ENCODE measurements around the gene SYNRG. TPM values are rescaled to one million over a fixed set of nuclear protein-coding genes. Genes with fewer than 3 reads are reported as not detected.
A peak's percentile ranks its signal among the peaks of the same experiment; 100 is the strongest.

The SYNRG gene
- polyA plus RNA-seq, 1 donor: 33.2 TPM

DNA sequence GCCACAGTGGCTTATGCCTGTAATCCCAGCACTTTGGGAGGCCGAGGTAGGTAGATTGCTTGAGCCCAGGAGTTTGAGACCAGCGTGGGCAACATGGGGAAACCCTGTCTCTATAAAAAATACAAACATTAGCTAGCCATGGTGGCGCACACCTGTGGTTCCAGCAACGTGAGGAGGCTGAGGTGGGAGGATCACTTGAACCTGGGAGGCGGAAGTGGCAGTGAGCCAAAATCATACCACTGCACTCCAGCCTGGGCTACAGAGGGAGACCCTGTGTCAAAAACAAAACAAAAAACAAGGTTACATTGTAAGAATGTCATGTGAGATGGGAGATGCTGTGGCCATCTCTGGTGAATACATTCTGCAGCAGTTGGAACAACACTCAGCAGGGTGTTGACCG lies 106.1 kb downstream of the SYNRG start:
- no peak for DNase-seq
- Histone ChIP-seq H3K27me3 (ENCODE audit: control insufficient read depth, insufficient read depth, low read length) (no peaks in the 10 kb centered on the region), H3K4me3 (ENCODE audit: low read length) (no peak overlapping the region), H3K27ac (ENCODE audit: low read length) (no peak overlapping the region), H3K36me3 (ENCODE audit: control insufficient read depth, insufficient read depth, low read length) (no peaks in the 10 kb centered on the region), H3K9me3 (ENCODE audit: control insufficient read depth, low read depth, low read length) (no peaks in the 10 kb centered on the region), H3K4me1 (ENCODE audit: control insufficient read depth, insufficient read depth, low read length) (no peaks in the 10 kb centered on the region)
- no CpG with 5 or more reads among the region's 6 CpGs for whole genome bisulfite sequencing (ENCODE audit: insufficient coverage, low lambda C conversion rate)

DNA sequence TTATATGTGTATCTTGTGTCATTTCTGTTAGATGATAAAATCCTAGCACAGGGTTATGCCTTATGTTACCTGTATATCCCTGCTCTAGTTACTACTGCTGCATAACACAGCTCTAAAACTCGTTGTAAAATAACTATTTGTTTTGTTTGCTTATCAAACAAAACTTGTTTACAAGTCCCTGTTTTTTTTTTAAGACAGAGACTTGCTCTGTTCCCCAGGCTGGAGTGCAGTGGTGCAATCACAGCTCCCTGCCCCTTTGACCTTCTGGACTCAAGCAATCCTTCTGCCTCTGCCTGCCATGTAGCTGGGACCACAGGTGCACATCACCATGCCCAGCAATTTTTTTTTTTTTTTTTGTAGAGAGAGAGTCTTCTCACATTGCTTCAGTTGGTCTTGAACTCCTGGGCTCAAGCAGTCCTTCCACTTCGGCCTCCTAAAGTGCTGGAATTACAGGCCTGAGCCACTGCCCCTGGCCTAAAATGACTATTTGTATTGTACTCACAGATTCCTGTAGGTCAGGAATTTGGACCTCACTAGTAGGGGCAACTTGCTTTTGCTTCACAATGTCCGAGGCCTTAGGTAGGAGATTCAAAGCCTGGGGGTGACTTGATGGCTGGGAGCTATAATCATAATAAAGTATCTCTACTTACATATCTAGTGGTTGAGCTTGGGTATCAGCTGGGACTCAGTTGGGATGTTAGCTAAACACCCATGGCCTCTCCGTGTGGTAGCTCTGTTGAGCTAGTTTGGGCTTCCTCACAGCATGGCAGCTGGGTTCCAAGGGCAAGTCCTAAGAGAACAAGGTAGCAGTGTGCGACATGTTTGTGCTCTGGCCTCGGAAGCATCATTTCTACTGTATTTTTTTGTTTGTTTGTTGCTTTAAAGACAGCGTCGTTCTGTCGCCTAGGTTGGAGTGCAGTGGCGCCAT lies 106.9 kb downstream of the SYNRG start:
- Histone ChIP-seq H3K9me3 (ENCODE audit: control insufficient read depth, low read depth, low read length) (no peaks in the 10 kb centered on the region), H3K4me3 (ENCODE audit: low read length) (no peak overlapping the region), H3K36me3 (ENCODE audit: control insufficient read depth, insufficient read depth, low read length) (no peaks in the 10 kb centered on the region), H3K27me3 (ENCODE audit: control insufficient read depth, insufficient read depth, low read length) (no peaks in the 10 kb centered on the region), H3K27ac (ENCODE audit: low read length) (no peak overlapping the region), H3K4me1 (ENCODE audit: control insufficient read depth, insufficient read depth, low read length) (no peaks in the 10 kb centered on the region)
- WGBS (ENCODE audit: insufficient coverage, low lambda C conversion rate): 87% methylated on average over 5 of the region's 10 CpGs
- DNase-seq: no peak

DNA sequence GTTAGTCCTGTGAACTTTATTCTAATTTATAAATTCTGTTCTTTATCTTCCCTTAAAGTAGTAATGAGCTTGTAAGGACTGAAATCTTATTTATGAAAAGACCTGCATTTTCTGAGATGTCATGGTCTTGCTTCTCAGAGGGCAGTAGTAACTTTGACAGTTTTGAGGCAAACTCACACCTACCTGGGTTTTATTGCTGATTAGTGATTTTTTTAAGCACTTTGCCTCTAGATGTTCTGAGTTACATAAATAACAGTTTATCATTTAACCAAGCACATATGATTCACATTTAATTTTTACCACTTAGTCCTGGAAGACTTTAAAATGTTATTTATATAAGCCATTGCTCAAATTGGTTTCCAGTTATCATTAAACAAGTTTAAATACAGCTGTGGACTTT lies 108.8 kb downstream of the SYNRG start:
- Histone ChIP-seq H3K4me1 (ENCODE audit: control insufficient read depth, insufficient read depth, low read length) (no peaks in the 10 kb centered on the region), H3K4me3 (ENCODE audit: low read length) (no peak overlapping the region), H3K27ac (ENCODE audit: low read length) (no peak overlapping the region), H3K9me3 (ENCODE audit: control insufficient read depth, low read depth, low read length) (no peaks in the 10 kb centered on the region), H3K36me3 (ENCODE audit: control insufficient read depth, insufficient read depth, low read length) (no peaks in the 10 kb centered on the region), H3K27me3 (ENCODE audit: control insufficient read depth, insufficient read depth, low read length) (no peaks in the 10 kb centered on the region)
- no peak for DNase-seq

DNA sequence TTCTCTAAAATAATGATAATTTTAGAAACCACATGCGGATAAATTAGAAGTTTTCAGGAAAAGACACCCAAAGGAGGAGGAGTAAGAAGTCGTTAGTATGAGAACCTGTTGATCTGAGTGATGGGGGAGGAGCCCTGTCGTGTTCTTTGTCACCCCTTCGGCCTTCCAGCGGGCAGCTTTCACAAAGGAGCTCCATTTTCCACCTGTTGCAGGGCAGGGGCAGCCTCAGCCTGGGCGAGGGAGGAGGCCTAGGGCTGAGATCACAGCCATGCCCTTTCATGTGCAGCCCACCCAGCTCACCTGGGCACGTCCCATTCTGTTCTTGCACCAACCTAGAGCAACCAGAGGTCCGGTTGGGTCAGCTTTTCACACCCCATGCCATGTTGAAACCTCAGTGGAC lies 114.2 kb downstream of the SYNRG start:
- no peaks in the 10 kb centered on the region for H3K27me3 ChIP-seq (ENCODE audit: control insufficient read depth, insufficient read depth, low read length)
- WGBS (ENCODE audit: insufficient coverage, low lambda C conversion rate): 100% methylated on average over 1 of the region's 8 CpGs

DNA sequence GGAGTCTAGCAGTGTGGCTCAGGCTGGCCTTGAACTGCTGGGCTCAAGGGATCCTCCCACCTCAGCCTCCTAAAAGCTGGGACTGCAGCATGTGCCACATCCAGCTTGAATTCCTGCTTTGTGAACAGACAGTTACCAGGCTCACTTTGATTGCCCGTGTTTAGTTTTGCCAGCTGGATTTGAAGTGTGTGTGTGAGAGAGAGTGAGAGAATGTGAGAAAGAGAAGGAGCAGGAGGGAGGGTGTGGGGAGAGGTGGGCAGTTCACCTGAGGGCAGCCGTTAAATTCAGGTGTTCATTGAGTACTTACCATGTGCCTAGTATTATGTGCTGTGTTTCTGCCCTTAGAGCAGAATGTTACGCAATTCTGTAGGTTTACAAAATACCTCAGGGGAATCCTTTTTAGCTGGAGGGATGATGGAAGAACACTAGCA lies 114.8 kb downstream of the SYNRG start:
- Histone ChIP-seq H3K27ac (ENCODE audit: low read length) (no peak overlapping the region), H3K4me1 (ENCODE audit: control insufficient read depth, insufficient read depth, low read length) (peaks cover 7% of the 10 kb centered on the region), H3K4me3 (ENCODE audit: low read length) (no peak overlapping the region), H3K27me3 (ENCODE audit: control insufficient read depth, insufficient read depth, low read length) (no peaks in the 10 kb centered on the region), H3K36me3 (ENCODE audit: control insufficient read depth, insufficient read depth, low read length) (no peaks in the 10 kb centered on the region), H3K9me3 (ENCODE audit: control insufficient read depth, low read depth, low read length) (no peaks in the 10 kb centered on the region)
- no peak for DNase-seq
- 77% methylated on average over 3 of the region's 3 CpGs for WGBS (ENCODE audit: insufficient coverage, low lambda C conversion rate)

More for the DNA sequence above, 114.2 kb downstream of the SYNRG start:
- Histone ChIP-seq H3K36me3 (ENCODE audit: control insufficient read depth, insufficient read depth, low read length) (no peaks in the 10 kb centered on the region), H3K27ac (ENCODE audit: low read length) (no peak overlapping the region), H3K4me1 (ENCODE audit: control insufficient read depth, insufficient read depth, low read length) (peaks cover 7% of the 10 kb centered on the region), H3K9me3 (ENCODE audit: control insufficient read depth, low read depth, low read length) (no peaks in the 10 kb centered on the region), H3K4me3 (ENCODE audit: low read length) (no peak overlapping the region)
- DNase-seq: no peak

DNA sequence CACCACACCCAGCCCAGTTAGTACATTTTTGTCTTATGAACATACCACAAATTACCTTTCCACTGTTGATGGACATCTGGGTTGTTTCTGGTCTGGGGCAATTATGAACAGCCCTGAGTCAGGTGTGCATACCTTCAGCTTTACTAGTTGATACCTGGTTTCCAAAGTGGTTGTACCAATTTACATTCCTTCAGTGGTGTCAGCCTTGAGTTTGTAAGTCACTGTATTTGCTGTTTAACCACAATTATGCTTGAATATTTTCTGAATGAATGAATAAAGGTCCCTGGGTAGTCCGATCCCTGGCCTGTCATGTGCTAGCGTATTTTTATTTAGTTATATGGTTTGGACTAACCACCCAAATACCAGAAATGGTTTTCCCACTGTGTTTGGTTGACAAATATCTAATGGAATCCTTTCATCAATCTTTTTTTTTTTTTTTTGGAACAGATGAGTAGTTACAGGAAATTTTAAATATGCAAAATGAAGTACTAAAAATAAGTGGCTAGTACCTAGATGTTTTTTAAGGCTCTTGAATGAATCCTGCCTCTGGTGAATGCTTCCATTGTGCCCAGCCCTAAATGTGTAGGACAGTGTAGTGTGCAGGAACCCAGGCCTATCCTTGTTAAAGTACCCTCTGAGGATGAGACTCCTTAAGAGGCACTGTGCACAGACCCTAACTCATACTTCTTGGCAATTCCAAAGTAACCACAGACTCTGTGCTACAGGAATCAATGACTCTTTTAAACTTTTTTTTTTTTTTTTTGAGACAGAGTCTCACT lies 115.8 kb downstream of the SYNRG start:
- Histone ChIP-seq H3K9me3 (ENCODE audit: control insufficient read depth, low read depth, low read length) (no peaks in the 10 kb centered on the region), H3K27ac (ENCODE audit: low read length) (no peak overlapping the region), H3K4me3 (ENCODE audit: low read length) (no peak overlapping the region), H3K4me1 (ENCODE audit: control insufficient read depth, insufficient read depth, low read length) (peaks cover 9% of the 10 kb centered on the region), H3K27me3 (ENCODE audit: control insufficient read depth, insufficient read depth, low read length) (no peaks in the 10 kb centered on the region), H3K36me3 (ENCODE audit: control insufficient read depth, insufficient read depth, low read length) (no peaks in the 10 kb centered on the region)
- no peak for DNase-seq
- whole genome bisulfite sequencing (ENCODE audit: insufficient coverage, low lambda C conversion rate): no CpG with 5 or more reads among the region's 2 CpGs

DNA sequence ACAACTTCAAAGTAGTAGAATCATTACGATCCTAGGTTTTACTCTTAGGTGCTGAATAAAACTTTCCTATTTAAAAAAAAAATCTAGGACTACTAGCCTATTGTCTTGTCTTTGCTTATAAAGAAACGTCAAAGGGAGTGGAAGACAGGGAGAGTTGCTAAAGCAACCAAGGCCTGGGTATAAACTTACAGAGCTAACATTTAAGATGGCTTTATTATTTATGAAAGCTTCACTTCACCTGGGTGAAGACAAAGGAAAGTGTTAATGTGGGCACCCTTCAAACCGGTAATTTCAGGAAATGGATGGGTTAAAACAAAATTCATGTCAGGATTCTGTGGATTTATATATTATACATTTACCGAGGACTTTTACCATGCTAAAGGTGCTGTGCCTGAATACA lies 117.1 kb downstream of the SYNRG start:
- Histone ChIP-seq H3K9me3 (ENCODE audit: control insufficient read depth, low read depth, low read length) (no peaks in the 10 kb centered on the region), H3K4me3 (ENCODE audit: low read length) (no peak overlapping the region), H3K4me1 (ENCODE audit: control insufficient read depth, insufficient read depth, low read length) (peaks cover 16% of the 10 kb centered on the region), H3K27me3 (ENCODE audit: control insufficient read depth, insufficient read depth, low read length) (no peaks in the 10 kb centered on the region), H3K27ac (ENCODE audit: low read length) (no peak overlapping the region), H3K36me3 (ENCODE audit: control insufficient read depth, insufficient read depth, low read length) (no peaks in the 10 kb centered on the region)
- no peak for DNase-seq
- WGBS (ENCODE audit: insufficient coverage, low lambda C conversion rate): 28% methylated on average over 2 of the region's 4 CpGs

DNA sequence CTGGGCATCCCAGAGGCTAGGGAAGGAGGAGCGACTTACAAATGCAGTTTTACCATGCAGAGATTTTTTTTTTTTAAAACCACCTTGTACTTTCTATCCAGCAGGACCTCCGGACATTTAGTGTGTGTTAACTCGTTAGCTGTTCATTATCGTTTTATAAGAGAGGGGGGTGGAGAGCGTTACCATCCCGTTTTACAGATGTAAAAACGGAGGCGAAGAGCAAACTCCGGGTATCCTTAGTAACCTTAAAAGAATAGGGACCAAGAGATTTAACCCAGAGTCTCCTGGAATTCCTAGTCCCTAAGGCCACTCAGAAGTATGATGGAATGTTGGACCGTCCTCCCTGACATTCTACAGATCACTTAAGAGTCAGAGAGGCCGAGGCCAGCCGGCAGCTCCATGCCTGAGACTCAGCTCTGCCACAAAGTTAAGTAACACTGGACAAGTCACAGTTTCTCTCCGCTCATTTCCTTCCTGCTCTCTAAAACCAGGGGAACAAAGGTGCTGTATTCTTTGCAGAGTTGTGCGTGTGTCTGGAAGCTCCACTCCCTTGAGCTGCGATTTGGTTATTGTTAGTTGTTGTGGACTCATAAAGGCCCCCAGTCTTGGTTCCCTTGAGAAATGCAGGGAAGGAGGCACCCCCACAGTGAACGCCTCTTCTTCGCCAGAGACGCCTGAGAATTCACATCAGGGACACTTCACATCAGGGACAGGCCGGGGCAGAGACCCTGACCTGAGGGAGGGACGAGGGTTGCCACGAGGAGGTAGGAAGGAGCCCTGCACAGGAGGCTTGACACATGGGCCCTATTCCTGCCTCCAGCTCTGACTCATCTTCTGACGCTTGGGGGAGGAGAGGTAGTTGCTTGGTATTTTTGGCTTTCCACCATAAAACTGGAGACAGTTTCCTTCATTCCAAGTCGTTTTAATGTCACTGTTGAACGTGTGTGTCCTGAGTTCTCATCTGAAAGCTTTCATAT lies 118.3 kb downstream of the SYNRG start:
- H3K4me3 ChIP-seq (ENCODE audit: low read length): peak overlapping the region; percentile 59
- H3K4me1 ChIP-seq (ENCODE audit: control insufficient read depth, insufficient read depth, low read length): peaks cover 16% of the 10 kb centered on the region
- 0% methylated on average over 1 of the region's 24 CpGs for WGBS (ENCODE audit: insufficient coverage, low lambda C conversion rate)
- H3K27me3 ChIP-seq (ENCODE audit: control insufficient read depth, insufficient read depth, low read length): no peaks in the 10 kb centered on the region
- no peaks in the 10 kb centered on the region for H3K9me3 ChIP-seq (ENCODE audit: control insufficient read depth, low read depth, low read length)
- no peaks in the 10 kb centered on the region for H3K36me3 ChIP-seq (ENCODE audit: control insufficient read depth, insufficient read depth, low read length)
- peak; percentile 31 to 53 for DNase-seq
- H3K27ac ChIP-seq (ENCODE audit: low read length): peak overlapping the region; percentile 15

DNA sequence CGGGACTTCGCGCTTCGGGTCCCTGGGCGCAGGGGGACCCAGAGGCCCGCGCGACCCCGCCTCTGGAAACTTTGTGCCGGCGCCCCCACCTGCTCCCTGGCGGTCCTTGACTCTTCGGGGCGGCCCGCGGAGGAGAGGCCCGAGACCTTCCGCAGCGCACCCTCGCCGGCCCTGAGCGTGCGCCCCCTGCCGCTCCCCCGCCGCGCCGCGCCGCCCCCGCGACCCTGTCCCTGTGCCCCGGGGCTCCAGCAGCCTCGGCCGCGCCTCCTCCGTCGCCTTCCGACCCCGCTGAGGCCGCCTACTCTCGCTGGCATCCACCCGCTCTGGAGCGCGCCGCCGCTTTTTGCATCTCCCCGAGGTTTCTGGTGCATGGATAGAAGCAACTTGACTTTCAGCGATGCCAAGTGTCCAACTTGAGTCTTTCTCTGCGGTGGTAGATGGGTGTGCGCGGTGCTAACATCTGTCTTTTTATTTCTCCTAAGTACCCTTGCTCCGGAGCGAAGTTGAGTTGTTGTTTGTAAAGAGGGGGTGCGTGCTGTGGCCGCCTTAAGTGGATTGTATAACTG lies 119.1 kb downstream of the SYNRG start:
- WGBS (ENCODE audit: insufficient coverage, low lambda C conversion rate): 0% methylated on average over 1 of the region's 56 CpGs
- Histone ChIP-seq H3K27ac (ENCODE audit: low read length) (peak overlapping the region; percentile 15), H3K4me1 (ENCODE audit: control insufficient read depth, insufficient read depth, low read length) (peaks cover 16% of the 10 kb centered on the region), H3K36me3 (ENCODE audit: control insufficient read depth, insufficient read depth, low read length) (no peaks in the 10 kb centered on the region), H3K27me3 (ENCODE audit: control insufficient read depth, insufficient read depth, low read length) (no peaks in the 10 kb centered on the region), H3K9me3 (ENCODE audit: control insufficient read depth, low read depth, low read length) (no peaks in the 10 kb centered on the region), H3K4me3 (ENCODE audit: low read length) (peak overlapping the region; percentile 59)
- peak; percentile 33 to 71 for DNase-seq

Data from large intestine (tissue), 3 donors.